Natural killer cell (primary cell): ENCODE measurements around the gene TRAP1. TPM values are rescaled to one million over a fixed set of nuclear protein-coding genes. Genes with fewer than 3 reads are reported as not detected.

Experiments
- ATAC-seq, 3 donors: fragments of 150-1000 bp in 2 of 3; fragments of 200-7000 bp in 1 of 3; cut with Tn5 transposase; 1 replicate in 1 of 3; 2 replicates in 2 of 3; pipeline ENCODE4 v1.10.0; 2021; ENCODE audit warnings: mild to moderate bottlenecking in 2 of 3, moderate library complexity in 2 of 3
- DNase-seq, 2 donors: peaks; one replicate each; pipeline versions ENCODE4 v3.0.0 to v3.0.0-alpha.2; 2013 to 2021; ENCODE audit warnings: mixed read lengths in 1 of 2
- H3K27ac ChIP-seq: one replicate; pipeline ENCODE4 v1.5.1; 2013; ENCODE audit warnings: mild to moderate bottlenecking, low read length
- H3K27me3 ChIP-seq: one replicate; pipeline ENCODE4 v1.6.1; 2013; ENCODE audit warnings: low read length; ENCODE audit not compliant: control insufficient read depth, insufficient read depth
- H3K36me3 ChIP-seq: one replicate; pipeline ENCODE4 v1.6.1; 2013; ENCODE audit warnings: low read length; ENCODE audit not compliant: control insufficient read depth, insufficient read depth
- H3K4me1 ChIP-seq: one replicate; pipeline ENCODE4 v1.6.1; 2013; ENCODE audit warnings: low read length; ENCODE audit not compliant: control insufficient read depth, insufficient read depth
- H3K4me3 ChIP-seq: one replicate; pipeline ENCODE4 v1.5.1; 2013; ENCODE audit warnings: low read length
- H3K9me3 ChIP-seq: one replicate; pipeline ENCODE4 v1.6.1; 2013; ENCODE audit warnings: low read length; ENCODE audit not compliant: control insufficient read depth, insufficient read depth
- H3K27ac Mint-ChIP-seq, 2 donors: one replicate each; pipeline ENCODE4 v1.8.0; 2022; ENCODE audit warnings: mild to moderate bottlenecking in 2 of 2, mixed read lengths in 2 of 2, moderate library complexity in 1 of 2
- H3K27me3 Mint-ChIP-seq, 2 donors: one replicate each; pipeline ENCODE4 v1.8.0; 2022; ENCODE audit warnings: low read depth in 2 of 2, mixed read lengths in 2 of 2
- H3K36me3 Mint-ChIP-seq: one replicate; pipeline ENCODE4 v1.8.0; 2022; ENCODE audit warnings: mixed read lengths
- H3K4me1 Mint-ChIP-seq, 2 donors: one replicate each; pipeline ENCODE4 v1.8.0; 2022; ENCODE audit warnings: mixed read lengths in 2 of 2
- H3K4me3 Mint-ChIP-seq: one replicate; pipeline ENCODE4 v1.8.0; 2022; ENCODE audit warnings: mild to moderate bottlenecking, moderate library complexity, mixed read lengths
- H3K9me3 Mint-ChIP-seq, 2 donors: one replicate each; pipeline ENCODE4 v1.8.0; 2022; ENCODE audit warnings: mixed read lengths in 2 of 2
- CTCF ChIP-seq: fragments of 200-600 bp; IDR thresholded peaks from one replicate; pipeline ENCODE4 v1.8.0; 2022; ENCODE audit warnings: antibody characterized with exemption
- WGBS: methylation state at CpG from one replicate; pipeline ENCODE4 v1.1.7; 2013; ENCODE audit warnings: missing lambda C conversion rate; ENCODE audit not compliant: insufficient coverage; 5-methylcytosine and 5-hydroxymethylcytosine counted together
- intact Hi-C: fragments of 100-400 bp; cut with micrococcal nuclease; formaldehyde crosslinking; loops from one replicate; pipeline ENCODE4 v1.14.2; 2022
- total RNA-seq, 4 donors: library from RNA; stranded (reverse); fragments of 120-200 nt in 1 of 4; gene quantifications; one replicate each; pipeline versions ENCODE4 v1.2.3 to v1.2.4, GENCODE V29; 2013 to 2022

The TRAP1 gene
- total RNA-seq, 3 donors from 2014 or later (not counting 1 experiment from before 2014, with no cell fraction given), result 33.7 to 56.7 (median 54.6) TPM

GRCh38 chr16:3669082-3669481 lies 48.2 kb downstream of the TRAP1 start:
- Histone ChIP-seq H3K4me1 (peaks cover 44% of the 10 kb centered on the region), H3K36me3 (peaks cover 3% of the 10 kb centered on the region), H3K9me3 (no peaks in the 10 kb centered on the region), H3K27me3 (no peaks in the 10 kb centered on the region), H3K4me3 (no peak overlapping the region), H3K27ac (no peak overlapping the region)
- TF ChIP-seq CTCF, result no peak
- no peaks in the 10 kb centered on the region for H3K36me3 Mint-ChIP-seq
- H3K4me1 Mint-ChIP-seq, result peaks cover 27 to 40% of the 10 kb centered on the region in 2 donors
- peak overlapping the region; percentile 13 for H3K4me3 Mint-ChIP-seq
- H3K9me3 Mint-ChIP-seq, result no peaks in the 10 kb centered on the region
- peak overlapping the region in 1 of 2 donors; percentile 26 for H3K27ac Mint-ChIP-seq
- ATAC-seq (peak in 1 of 3 donors; percentile 50), DNase-seq (no peak)
- no peaks in the 10 kb centered on the region for H3K27me3 Mint-ChIP-seq
- 27% methylated on average over 10 of the region's 10 CpGs for WGBS
- intact Hi-C loops, result loop anchor here (5.0 kb wide), 1 partner anchor 142 kb away; no protein-coding TSS in a partner anchor

- peaks cover 44% of the 10 kb centered on the region for H3K4me1 ChIP-seq
- H3K27me3 ChIP-seq, result no peaks in the 10 kb centered on the region
- peak overlapping the region in 1 of 2 donors; percentile 26 for H3K27ac Mint-ChIP-seq
- WGBS, result 90% methylated on average over 11 of the region's 11 CpGs
- peaks cover 3% of the 10 kb centered on the region for H3K36me3 ChIP-seq
- ATAC-seq (no peak), DNase-seq (no peak)
- H3K36me3 Mint-ChIP-seq, result no peaks in the 10 kb centered on the region
- no peak overlapping the region for H3K4me3 Mint-ChIP-seq
- no peaks in the 10 kb centered on the region for H3K9me3 Mint-ChIP-seq
- TF ChIP-seq CTCF, result no peak
- no peaks in the 10 kb centered on the region for H3K9me3 ChIP-seq
- H3K4me3 ChIP-seq, result no peak overlapping the region
- H3K27me3 Mint-ChIP-seq, result no peaks in the 10 kb centered on the region
- intact Hi-C loops, result loop anchor here (5.0 kb wide), 1 partner anchor 141 kb away; no protein-coding TSS in a partner anchor
- peaks cover 27 to 40% of the 10 kb centered on the region in 2 donors for H3K4me1 Mint-ChIP-seq
- H3K27ac ChIP-seq, result no peak overlapping the region
These were observed 48.7 kb downstream of the TRAP1 start for GRCh38 chr16:3668626-3669025.

- DNase-seq (peak in 1 of 2 donors; percentile 66), ATAC-seq (peak; percentile 30 to 57 (median 42))
- Mint-ChIP-seq H3K27me3 (no peaks in the 10 kb centered on the region), H3K9me3 (no peaks in the 10 kb centered on the region), H3K4me3 (no peak overlapping the region), H3K27ac (peak overlapping the region in 1 of 2 donors; percentile 38), H3K36me3 (no peaks in the 10 kb centered on the region), H3K4me1 (peaks cover 19 to 34% of the 10 kb centered on the region in 2 donors)
- no peak overlapping the region for H3K27ac ChIP-seq
- no peak for TF ChIP-seq CTCF
- no peaks in the 10 kb centered on the region for H3K27me3 ChIP-seq
- WGBS, result 50% methylated on average over 6 of the region's 6 CpGs
- no peak overlapping the region for H3K4me3 ChIP-seq
- H3K4me1 ChIP-seq, result peaks cover 35% of the 10 kb centered on the region
- H3K9me3 ChIP-seq, result no peaks in the 10 kb centered on the region
- intact Hi-C loops, result loop anchor here (5.0 kb wide), 1 partner anchor 138 kb away; no protein-coding TSS in a partner anchor
- peaks cover 24% of the 10 kb centered on the region for H3K36me3 ChIP-seq
These were observed 51.8 kb downstream of the TRAP1 start for GRCh38 chr16:3665508-3665907.
